Measurements from ENCODE around the gene NPTXR. TPM values are rescaled to one million over a fixed set of nuclear protein-coding genes. Genes with fewer than 3 reads are reported as not detected.

Gene NPTXR
- total RNA-seq (2014; rRNA removed; shearing (Covaris generic)), result 2.7 and 4.2 TPM in 2 replicates
- 0.99 TPM in 2 replicates for polyA plus RNA-seq (2016; fragmentation: Nextera tagmentation; extraction: Ambion mirVana)

DNA sequence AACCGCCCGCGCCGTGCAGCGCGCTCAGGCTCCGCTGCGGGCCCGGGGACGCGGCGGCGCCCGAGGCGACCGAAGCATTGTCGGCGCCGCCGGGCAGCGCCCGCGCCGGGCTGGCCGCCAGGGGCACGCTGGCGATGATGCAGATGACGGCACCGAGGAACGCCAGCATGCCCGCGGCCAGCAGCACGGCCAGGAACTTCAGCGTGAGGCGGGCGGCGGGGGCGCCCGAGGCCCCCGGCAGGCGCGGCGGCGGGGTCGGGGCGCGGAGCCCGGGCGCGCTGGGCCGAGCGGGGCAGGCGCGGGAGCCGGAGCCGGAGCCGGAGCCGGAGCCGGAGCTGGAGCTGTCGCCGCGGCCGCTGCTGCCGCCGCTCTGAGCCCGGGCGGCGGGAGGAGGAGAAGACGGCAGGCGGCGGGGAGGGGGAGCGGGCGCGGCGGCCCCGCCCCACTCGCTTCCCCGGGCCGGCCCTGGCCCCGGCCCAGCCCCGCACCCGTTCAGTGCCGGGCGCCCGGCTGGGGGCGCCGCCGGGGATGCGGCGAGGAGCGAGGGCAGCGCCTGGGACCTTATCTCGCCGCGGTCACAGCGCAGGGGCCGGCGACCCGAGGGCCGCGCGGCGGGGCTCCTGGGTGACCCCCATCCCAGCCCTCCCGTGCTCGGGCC lies at the start of gene NPTXR:
Gene NPTXR, minus strand, starts transcription at position 372 of the 658 bp plus-strand sequence.
- in situ Hi-C loops (cut with MboI), result no loop called here
- Histone ChIP-seq H3K27me3 (replicated peaks; ENCODE audit: insufficient read depth) (no peaks in the 10 kb centered on the region; the same call in 1 of the 2 replicates), H3K4me2 (ENCODE audit: unreplicated experiment) (peak within 1 kb of the TSS; percentile 35), H3K27ac (no peak within 1 kb of the TSS), H3K4me1 (ENCODE audit: insufficient read depth) (no peaks in the 10 kb centered on the region), H3K9me3 (ENCODE audit: low read depth) (no peaks in the 10 kb centered on the region), H3K9ac (peak within 1 kb of the TSS; percentile 59), H3K36me3 (ENCODE audit: low read depth) (no peaks in the 10 kb centered on the region), H3F3A (ENCODE audit: insufficient read depth) (0 out of 2 replicates have a peak, but pooled peaks cover 6% of the 10 kb centered on the region), H3K9me2 (ENCODE audit: insufficient read depth) (no peaks in the 10 kb centered on the region), H3K79me2 (ENCODE audit: insufficient read depth) (no peaks in the 10 kb centered on the region), H2AFZ (peak within 1 kb of the TSS; percentile 77; the same call in 1 of the 2 replicates), H4K20me1 (ENCODE audit: insufficient read depth) (no peaks in the 10 kb centered on the region), H3K4me3 (peak within 1 kb of the TSS; percentile 65)
- peak; percentile 82 for DNase-seq
- WGBS, 2 experiments (ENCODE audit: low coverage in 1 of 2, low lambda C conversion rate in 2 of 2, missing lambda C conversion rate in 2 of 2), result 0 to 2% methylated on average over 27 to 58 of the region's 105 CpGs
- no peak for TF ChIP-seq EZH2phosphoT487 (IDR thresholded peaks at IDR 0.05; ENCODE audit: insufficient read depth, low read depth)
- no peak for TF ChIP-seq EZH2 (IDR thresholded peaks at IDR 0.05; ENCODE audit: insufficient read depth, poor library complexity, severe bottlenecking)

DNA sequence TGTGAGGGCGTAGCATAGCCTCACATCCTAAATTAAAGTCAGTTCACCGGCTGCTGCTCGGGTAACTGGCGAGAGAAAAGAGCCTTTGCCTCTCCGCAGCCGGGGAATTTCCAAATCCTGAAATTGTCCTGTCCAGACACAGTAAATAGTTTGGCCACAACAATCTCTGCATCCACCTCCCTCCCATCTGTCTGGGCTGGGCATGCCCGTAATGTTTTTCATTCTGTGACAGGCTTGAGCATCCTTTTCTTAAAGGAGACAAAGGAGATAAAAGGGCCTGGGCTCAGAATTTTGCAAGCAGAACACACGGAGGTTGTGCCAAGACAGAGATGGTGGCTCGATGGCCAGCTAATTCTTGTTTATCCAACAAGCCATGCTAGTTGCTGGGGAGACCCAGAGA lies 47.4 kb upstream of the NPTXR start:
- H3K4me2 ChIP-seq (ENCODE audit: unreplicated experiment), result no peak overlapping the region
- no peaks in the 10 kb centered on the region for H4K20me1 ChIP-seq (ENCODE audit: insufficient read depth)
- H3K36me3 ChIP-seq (ENCODE audit: low read depth), result no peaks in the 10 kb centered on the region
- no peaks in the 10 kb centered on the region for H3K4me1 ChIP-seq (ENCODE audit: insufficient read depth)
- H3K27ac ChIP-seq, result no peak overlapping the region
- H3K4me3 ChIP-seq, result no peak overlapping the region
- in situ Hi-C loops (cut with MboI), result no loop called here
- H3K9me3 ChIP-seq (ENCODE audit: low read depth), result no peaks in the 10 kb centered on the region
- TF ChIP-seq EZH2 (IDR thresholded peaks at IDR 0.05; ENCODE audit: insufficient read depth, poor library complexity, severe bottlenecking) (no peak), EZH2phosphoT487 (IDR thresholded peaks at IDR 0.05; ENCODE audit: insufficient read depth, low read depth) (no peak)
- no peak overlapping the region for H2AFZ ChIP-seq
- no peaks in the 10 kb centered on the region for H3K79me2 ChIP-seq (ENCODE audit: insufficient read depth)
- DNase-seq, result no peak
- WGBS, 2 experiments (ENCODE audit: low coverage in 1 of 2, low lambda C conversion rate in 2 of 2, missing lambda C conversion rate in 2 of 2), result 14% methylated on average over 9 of the region's 9 CpGs
- H3K9ac ChIP-seq, result no peak overlapping the region
- peaks cover 28% of the 10 kb centered on the region for H3K27me3 ChIP-seq (replicated peaks; ENCODE audit: insufficient read depth)
- H3K9me2 ChIP-seq (ENCODE audit: insufficient read depth), result no peaks in the 10 kb centered on the region
- H3F3A ChIP-seq (ENCODE audit: insufficient read depth), result no peaks in the 10 kb centered on the region

DNA sequence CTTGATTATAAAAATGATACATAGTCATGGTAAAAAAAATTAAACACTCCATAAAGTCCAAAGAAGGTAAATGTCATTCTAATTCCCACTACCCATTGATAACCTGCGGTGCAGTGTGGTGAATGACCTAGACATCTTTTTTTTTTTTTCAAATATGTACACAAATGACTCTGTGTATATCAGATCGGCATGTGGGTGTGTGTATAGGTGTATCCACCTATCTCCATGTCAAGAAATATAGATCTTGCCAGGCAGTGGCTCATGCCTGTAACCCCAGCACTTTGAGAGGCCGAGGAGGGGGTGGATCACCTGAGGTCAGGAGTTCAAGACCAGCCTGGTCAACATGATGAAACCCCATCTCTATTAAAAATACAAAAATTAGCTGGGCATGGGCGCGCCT lies 46.5 kb upstream of the NPTXR start:
- Histone ChIP-seq H3K4me3 (no peak overlapping the region), H3K9me2 (ENCODE audit: insufficient read depth) (no peaks in the 10 kb centered on the region), H3K27ac (no peak overlapping the region), H3K9ac (no peak overlapping the region), H2AFZ (no peak overlapping the region), H3K27me3 (replicated peaks; ENCODE audit: insufficient read depth) (peaks cover 28% of the 10 kb centered on the region), H3F3A (ENCODE audit: insufficient read depth) (no peaks in the 10 kb centered on the region), H4K20me1 (ENCODE audit: insufficient read depth) (no peaks in the 10 kb centered on the region), H3K36me3 (ENCODE audit: low read depth) (no peaks in the 10 kb centered on the region), H3K79me2 (ENCODE audit: insufficient read depth) (no peaks in the 10 kb centered on the region), H3K9me3 (ENCODE audit: low read depth) (no peaks in the 10 kb centered on the region), H3K4me2 (ENCODE audit: unreplicated experiment) (no peak overlapping the region), H3K4me1 (ENCODE audit: insufficient read depth) (no peaks in the 10 kb centered on the region)
- no peak for DNase-seq
- in situ Hi-C loops (cut with MboI), result no loop called here
- no peak for TF ChIP-seq EZH2phosphoT487 (IDR thresholded peaks at IDR 0.05; ENCODE audit: insufficient read depth, low read depth)
- no peak for TF ChIP-seq EZH2 (IDR thresholded peaks at IDR 0.05; ENCODE audit: insufficient read depth, poor library complexity, severe bottlenecking)
- 74 to 79% methylated on average over 5 of the region's 5 CpGs for WGBS, 2 experiments (ENCODE audit: low coverage in 1 of 2, low lambda C conversion rate in 2 of 2, missing lambda C conversion rate in 2 of 2)

DNA sequence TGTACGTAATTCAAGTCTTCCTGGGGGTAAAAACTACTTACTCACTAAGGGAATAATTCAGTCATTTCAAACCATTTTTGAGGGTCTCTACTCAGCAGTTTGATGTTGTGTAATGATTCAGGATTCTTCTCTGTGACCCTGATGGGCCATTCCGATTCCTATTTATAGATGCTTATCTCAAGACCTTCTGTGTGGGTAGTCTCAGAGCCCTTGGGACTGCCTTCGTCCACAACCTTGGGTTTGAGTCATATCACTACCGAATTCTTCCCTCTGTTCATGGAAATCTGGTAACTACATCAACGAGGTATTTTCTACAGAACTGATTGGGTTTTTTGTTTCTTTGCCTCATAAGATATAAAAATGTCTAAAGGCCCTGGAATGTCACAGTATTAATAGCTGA lies 42.5 kb upstream of the NPTXR start:
- Histone ChIP-seq H3K9me2 (ENCODE audit: insufficient read depth) (no peaks in the 10 kb centered on the region), H3K27ac (no peak overlapping the region), H3K4me3 (no peak overlapping the region), H3K27me3 (replicated peaks; ENCODE audit: insufficient read depth) (peaks cover 7% of the 10 kb centered on the region; the same call in 1 of the 2 replicates), H4K20me1 (ENCODE audit: insufficient read depth) (no peaks in the 10 kb centered on the region), H3K79me2 (ENCODE audit: insufficient read depth) (no peaks in the 10 kb centered on the region), H3K4me1 (ENCODE audit: insufficient read depth) (peaks cover 17% of the 10 kb centered on the region), H3K9me3 (ENCODE audit: low read depth) (no peaks in the 10 kb centered on the region), H3K9ac (no peak overlapping the region), H3K4me2 (ENCODE audit: unreplicated experiment) (no peak overlapping the region), H2AFZ (no peak overlapping the region), H3K36me3 (ENCODE audit: low read depth) (no peaks in the 10 kb centered on the region), H3F3A (ENCODE audit: insufficient read depth) (peaks cover 4% of the 10 kb centered on the region; the same call in 1 of the 2 replicates)
- in situ Hi-C loops (cut with MboI), result no loop called here
- 29 to 40% methylated on average over 5 of the region's 5 CpGs for WGBS, 2 experiments (ENCODE audit: low coverage in 1 of 2, low lambda C conversion rate in 2 of 2, missing lambda C conversion rate in 2 of 2)
- DNase-seq, result no peak
- no peak for TF ChIP-seq EZH2 (IDR thresholded peaks at IDR 0.05; ENCODE audit: insufficient read depth, poor library complexity, severe bottlenecking)

Data from GM23248 (cell line).